Medulla oblongata (tissue), 1 donor: ENCODE results near the gene HNRNPH1.
A peak's percentile ranks its signal among the peaks of the same experiment; 100 is the strongest.

Experiments
- DNase-seq: peaks from one replicate; pipeline ENCODE4 v3.0.0-alpha.2; 2015; ENCODE audit errors: extremely low spot score

Gene HNRNPH1

GRCh38 chr5:179603308-179603707, 20.2 kb downstream of the HNRNPH1 start:
- DNase-seq, result no peak

- DNase-seq, result no peak
These were observed 21.4 kb downstream of the HNRNPH1 start for GRCh38 chr5:179601871-179602625.

- DNase-seq, result no peak
These were observed 23.5 kb downstream of the HNRNPH1 start for GRCh38 chr5:179599973-179600372.

GRCh38 chr5:179599566-179599965, 23.9 kb downstream of the HNRNPH1 start:
- no peak for DNase-seq

GRCh38 chr5:179599100-179599499, 24.4 kb downstream of the HNRNPH1 start:
- no peak for DNase-seq

GRCh38 chr5:179596421-179596820, 27.1 kb downstream of the HNRNPH1 start:
- DNase-seq, result no peak

GRCh38 chr5:179595916-179596315, 27.6 kb downstream of the HNRNPH1 start:
- DNase-seq, result no peak

GRCh38 chr5:179588166-179588565, 35.3 kb downstream of the HNRNPH1 start:
- no peak for DNase-seq

GRCh38 chr5:179585941-179586401, 37.5 kb downstream of the HNRNPH1 start:
- peak; percentile 38 for DNase-seq

- DNase-seq, result no peak
These were observed 46.0 kb downstream of the HNRNPH1 start for GRCh38 chr5:179577286-179577960.

GRCh38 chr5:179572386-179572785, 51.1 kb downstream of the HNRNPH1 start:
- DNase-seq, result no peak

- DNase-seq, result no peak
These were observed 54.8 kb downstream of the HNRNPH1 start for GRCh38 chr5:179568721-179569120.

GRCh38 chr5:179564526-179564925, 58.9 kb downstream of the HNRNPH1 start:
- DNase-seq, result no peak
